ENCODE results near the gene MICALL2.

Gene MICALL2

DNA sequence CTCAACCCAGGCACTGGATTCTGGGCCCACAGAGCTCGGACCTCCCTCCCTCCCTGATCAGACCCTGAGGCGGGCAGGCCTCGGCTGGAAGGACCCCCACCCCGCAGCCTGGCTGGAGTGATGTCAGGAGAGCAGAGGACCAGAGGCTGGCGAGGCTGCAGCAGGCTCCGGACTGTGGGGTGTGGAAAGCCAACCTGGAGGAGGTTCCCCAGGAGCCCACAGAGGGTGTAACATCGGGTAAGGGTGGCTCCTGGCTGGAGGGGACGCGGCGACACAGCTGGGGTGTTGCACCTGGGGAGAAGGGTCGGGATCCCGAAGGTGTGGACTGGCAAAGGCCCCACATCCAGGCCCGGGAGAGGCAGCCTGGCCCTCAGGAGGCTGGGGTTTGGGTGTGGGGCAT, 8.9 kb upstream of the MICALL2 start:
- DNase-seq (ENCODE audit: low read depth, low spot score) = no peak

DNA sequence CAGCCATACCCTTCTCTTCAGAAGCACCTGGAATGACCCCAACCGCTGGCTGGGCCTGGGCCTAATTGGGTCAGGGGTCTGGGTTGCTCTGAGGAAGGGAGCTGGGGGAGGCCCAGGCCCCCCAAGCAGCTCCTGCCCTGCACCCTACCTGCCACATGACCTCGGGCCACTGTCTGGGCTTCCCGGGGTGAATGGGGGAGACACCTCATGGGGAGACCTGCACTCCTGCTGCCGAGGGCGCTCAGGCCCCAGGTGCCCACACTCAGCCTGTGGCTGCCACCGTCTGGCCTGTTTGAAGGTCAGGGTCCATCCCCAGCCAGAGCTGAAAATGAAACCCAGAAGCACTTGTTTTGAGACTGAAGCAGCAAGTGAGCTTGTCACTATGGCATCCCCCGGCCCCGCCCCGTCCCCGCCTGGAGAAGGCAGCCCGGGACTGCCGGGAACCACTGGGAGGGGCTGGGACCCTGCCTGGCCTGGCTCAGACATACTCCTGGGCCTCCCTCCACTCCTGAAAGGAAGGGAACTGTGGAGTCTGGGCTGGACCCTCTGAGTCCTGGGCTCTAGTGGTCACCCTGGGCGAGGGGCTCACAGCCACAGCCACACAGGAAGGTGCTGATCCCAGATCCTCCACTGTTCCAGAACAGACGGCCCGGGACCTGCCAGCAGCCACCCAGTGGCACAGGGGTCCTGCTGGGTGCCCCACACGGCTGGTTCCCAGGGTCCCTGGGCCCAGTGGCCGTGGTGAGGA, 7.4 kb upstream of the MICALL2 start:
- DNase-seq (ENCODE audit: low read depth, low spot score) = no peak

DNA sequence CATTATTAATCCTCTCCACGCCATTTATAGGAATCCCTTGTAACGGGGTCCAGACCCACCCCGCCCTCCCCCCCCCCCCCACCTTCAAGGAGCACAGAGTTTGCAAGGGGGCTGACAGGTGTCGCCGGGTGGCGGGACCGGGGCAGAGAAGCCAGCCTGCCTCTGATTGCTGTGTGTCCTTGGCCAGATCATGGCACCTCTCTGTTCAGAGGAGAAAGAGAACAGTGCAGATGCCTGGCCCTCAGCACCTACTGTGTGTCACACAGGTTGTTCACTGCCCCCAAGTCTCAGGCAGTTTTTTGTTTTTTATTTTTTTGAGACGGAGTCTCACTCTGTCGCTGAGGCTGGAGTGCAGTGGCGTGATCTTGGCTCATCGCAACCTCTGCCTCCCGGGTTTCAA, 5.4 kb upstream of the MICALL2 start:
- DNase-seq (ENCODE audit: low read depth, low spot score) = no peak

DNA sequence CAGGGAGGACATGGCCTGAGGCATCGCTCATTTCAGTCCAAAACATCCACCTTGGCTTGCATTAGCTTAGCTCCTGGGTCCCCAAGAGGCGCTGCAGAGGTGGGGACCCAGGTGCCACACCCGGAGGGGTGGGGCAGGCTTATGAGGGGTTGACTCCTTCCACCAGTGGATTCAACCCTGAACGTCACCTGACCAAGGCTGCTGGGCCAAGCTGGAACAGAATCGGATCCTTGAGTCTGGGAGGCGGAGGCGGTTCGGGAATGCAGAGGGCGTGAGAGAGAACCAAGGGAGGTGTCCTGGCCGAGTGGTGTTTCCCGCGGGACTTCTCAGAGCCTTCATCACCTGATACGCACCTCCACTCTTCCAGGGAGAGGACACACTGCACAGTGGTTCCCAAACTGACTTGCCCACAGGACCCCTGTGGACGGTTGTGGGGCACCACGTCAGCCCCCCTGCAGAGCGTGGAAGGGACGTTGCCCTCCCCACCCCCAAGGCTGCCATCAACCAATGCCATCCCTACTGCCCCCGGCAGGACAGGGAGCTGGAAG, 4.5 kb upstream of the MICALL2 start:
- no peak for DNase-seq (ENCODE audit: low read depth, low spot score)

DNA sequence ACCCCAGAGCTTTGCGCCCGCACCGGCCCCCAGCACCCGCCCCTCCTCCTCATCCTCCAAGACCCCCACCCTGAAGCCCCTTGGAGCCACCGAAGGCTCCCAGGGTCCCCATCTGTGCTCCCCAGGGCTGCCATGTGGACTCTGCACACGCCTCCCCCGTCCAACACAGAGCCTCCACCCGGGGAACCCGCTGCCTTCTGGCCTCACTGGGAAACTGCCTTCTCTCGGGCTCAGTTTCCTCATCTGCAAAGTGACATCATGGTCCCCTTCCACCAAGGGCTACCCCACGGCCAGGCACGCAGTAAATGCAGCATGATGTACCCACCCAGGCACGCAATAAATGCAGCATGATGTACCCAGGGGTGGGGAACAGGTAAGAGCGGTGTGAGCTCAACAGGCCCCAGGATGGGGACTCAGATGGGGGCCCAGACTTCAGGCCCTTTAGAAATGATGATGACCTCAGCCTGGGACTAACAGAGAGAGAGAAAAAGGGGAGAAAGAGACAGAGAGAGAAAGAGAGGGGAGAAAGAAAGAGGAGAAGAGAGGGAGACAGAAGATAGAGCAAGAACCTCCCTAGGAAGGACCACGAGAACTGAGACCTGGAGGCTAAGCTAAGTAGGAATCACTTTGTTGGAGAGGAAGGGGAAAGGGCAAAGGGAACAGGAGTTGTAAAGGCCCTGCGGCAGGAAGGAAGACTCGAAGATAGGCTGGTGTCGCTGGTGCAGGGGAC, 2.5 kb upstream of the MICALL2 start:
- DNase-seq (ENCODE audit: low read depth, low spot score) = no peak

DNA sequence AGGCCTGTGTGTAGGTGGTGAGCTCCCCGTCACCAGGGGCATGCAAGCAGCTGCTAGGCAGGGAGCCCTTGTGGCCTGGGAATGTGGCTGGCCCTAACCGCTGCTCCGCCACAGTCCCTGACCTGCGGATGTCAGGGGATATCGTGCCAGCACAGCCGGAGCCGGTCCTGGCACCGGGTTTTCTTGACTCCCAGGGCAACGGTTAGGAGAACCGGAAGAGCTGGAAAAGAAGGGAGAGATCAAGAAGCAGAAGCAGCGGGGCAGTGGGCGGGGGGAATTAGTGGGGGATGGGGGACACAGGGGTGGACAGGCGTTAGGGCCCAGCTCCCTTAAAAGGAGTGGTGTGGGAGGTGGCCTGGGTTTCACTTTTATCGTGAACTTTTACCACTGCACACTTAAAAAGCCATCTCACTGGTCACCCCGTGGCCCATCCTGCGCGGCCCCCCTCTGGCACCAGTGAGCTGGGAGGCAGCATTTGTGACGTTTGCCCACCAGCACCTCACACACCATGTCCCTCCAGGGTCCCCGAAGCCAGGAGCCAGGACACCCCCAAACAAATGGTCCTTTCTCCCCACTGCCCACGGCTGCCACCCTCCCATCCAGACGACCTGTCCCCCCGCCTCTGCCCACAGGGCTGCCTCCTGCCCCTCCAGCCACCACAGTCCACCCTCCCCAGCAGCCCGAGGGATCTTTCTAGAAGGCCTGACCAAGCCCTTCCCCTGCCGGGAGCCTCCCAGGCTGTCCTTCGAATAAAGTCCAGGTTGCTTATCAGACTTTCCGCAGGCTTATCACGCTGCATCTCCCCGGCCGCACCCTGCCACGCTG, 1.8 kb upstream of the MICALL2 start:
- no peak for DNase-seq (ENCODE audit: low read depth, low spot score)

DNA sequence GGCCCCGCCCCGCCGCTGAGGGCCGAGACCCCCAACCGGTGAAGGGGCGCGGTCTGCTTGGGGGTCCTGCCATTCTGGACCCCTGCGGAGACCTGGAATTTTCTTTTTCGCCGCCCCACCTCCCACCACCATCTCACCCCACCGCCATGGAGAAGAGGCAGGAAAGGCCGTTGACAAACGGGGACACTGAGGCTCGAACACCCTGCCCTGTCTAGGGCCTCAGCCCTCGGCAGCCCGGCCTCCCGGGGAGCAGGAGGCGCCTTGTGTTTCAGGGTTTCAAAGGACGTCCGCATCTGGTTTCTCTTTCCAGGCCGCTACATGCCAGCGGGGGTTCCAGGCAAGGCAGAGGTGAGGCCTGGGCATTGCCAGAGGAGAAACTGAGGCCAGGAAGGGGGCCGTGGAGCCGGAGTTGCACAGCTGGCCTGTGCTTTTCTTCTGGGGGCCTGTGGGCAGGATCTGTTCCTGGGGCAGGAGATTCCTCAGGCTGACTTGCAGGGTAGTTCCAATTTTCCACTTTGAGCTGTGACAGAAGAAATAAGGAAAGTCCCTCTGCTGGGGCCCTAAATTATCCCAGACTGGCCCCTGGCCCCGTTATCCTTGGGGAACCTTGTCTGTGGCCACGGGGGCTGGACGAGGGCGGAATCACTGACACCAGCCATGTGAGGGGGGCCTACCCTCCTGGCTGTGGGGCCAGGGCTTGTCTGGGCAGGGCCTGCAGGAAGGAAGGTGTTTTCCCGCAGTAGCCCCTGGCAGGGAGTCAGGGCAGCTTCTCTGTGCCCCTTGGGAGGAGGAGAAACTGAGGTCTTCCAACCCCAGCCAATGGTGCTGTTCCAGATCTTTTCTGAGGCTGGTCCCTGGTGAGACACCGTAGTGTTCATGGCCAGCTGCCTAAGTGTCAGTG, 900 bp upstream of the MICALL2 start:
- DNase-seq (ENCODE audit: low read depth, low spot score) = no peak

DNA sequence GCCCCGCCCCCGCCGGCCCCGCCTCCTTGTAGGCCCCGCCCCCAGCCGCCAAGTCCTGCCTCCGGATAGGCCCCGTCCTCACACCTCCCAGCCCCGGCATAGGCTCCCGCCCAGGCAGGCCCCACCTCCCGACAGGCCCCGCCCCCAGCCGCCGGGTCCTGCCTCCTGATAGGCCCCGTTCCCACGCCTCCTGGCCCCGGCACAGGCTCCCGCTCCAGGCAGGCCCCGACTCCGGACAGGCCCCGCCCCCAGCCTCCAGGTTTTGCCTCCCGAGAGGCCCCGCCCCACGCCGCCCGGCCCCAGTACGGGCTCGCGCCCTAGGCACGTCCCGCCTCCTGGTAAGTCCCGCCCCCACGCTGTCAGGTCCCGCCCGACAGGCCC, 232 bp upstream of the MICALL2 start:
- DNase-seq (ENCODE audit: low read depth, low spot score) = peak; percentile 94

DNA sequence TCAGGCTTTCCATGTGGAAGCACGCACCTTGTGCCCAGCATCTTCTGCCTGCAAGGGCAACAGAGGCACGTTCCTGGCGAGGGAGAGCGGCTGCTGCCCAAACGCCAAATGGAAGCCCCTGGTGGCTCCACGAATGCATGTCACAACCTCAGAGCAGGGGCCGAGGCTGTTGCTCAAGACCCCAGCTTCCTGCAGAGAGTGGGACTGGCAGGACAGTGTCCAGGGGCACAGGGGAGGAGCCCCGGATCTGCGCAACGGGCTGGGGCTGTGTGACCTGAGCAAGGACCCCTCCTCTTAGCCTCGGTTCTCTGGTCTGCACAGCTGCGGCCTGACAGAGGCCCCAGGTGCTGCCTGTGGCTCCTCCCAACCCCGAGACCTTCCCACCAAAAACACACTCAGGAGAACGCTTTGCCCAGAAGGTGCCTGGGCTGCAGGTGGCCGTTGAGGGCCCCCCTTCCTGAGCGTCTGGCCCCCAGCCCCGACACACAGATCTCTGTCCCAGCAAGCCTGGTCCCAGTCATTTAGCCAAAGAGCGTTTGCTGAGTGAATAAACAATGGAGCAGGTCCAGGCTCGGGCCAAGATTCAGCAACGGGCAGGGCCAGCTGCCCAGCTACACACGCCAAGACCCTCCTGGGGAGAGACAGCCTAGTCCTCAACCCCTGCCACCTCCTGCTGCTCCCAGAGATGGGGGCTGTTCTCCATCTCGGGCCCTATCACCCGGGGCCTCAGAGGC, 1.2 kb downstream of the MICALL2 start:
- DNase-seq (ENCODE audit: low read depth, low spot score) = no peak

DNA sequence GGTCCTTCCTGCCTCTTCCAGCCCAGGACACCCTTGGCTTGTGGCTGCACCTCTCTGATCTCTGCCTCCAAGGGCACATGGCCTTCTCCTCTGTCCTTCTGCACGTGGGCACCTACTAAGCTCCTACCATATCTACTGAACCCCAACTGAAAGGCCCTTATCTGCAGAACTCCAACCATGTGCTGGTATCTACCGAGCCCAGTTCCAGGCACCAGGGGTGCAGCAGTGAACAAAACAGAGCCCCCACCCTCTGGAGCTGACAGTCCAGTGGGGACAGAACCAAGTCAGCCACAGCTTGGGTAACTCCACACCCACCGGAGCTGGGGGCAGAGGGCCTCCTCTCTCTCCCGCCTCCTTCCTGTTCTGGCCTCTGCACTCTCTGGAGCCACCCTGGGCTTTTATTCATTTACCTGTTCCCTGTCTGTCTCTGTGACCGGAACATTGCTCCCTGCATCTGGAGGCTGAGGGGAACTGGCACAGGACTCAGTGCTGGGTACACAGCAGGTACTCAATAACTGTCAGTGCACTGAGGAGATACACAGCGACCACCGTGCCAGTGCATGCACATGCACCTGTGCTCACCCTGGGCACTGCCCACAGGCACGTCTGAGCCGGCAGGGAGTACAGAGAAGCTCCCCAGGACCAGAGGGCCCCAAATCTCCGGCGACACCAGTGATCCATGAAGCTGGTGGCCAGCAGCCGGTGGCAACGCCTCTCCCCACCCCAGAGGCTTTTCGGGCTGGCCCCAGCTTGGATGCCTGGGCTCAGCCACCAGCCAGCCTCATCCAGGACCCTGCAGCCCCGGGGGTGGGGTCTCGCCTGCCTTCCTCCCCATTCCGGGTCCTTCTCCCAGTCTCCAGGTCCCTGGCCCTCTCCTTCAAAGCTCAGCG, 2.0 kb downstream of the MICALL2 start:
- no peak for DNase-seq (ENCODE audit: low read depth, low spot score)

DNA sequence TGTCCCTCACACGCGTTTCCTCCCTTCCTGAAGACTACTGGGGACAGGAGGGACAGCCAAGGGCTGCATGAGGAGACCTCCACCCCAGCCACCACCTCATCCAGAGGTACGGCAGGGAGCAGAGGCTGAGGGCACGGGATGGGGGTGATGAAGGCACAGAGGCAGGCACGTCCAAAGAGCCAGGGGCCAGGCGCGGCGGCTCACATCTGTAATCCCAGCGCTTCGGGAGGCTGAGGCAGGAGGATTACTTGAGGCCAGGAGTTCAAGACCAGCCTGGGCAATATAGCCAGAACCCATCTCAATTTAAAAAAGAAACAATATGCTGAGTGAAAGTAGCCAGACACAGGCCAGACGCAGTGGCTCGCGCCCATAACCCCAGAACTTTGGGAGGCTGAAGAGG, 3.3 kb downstream of the MICALL2 start:
- no peak for DNase-seq (ENCODE audit: low read depth, low spot score)

DNA sequence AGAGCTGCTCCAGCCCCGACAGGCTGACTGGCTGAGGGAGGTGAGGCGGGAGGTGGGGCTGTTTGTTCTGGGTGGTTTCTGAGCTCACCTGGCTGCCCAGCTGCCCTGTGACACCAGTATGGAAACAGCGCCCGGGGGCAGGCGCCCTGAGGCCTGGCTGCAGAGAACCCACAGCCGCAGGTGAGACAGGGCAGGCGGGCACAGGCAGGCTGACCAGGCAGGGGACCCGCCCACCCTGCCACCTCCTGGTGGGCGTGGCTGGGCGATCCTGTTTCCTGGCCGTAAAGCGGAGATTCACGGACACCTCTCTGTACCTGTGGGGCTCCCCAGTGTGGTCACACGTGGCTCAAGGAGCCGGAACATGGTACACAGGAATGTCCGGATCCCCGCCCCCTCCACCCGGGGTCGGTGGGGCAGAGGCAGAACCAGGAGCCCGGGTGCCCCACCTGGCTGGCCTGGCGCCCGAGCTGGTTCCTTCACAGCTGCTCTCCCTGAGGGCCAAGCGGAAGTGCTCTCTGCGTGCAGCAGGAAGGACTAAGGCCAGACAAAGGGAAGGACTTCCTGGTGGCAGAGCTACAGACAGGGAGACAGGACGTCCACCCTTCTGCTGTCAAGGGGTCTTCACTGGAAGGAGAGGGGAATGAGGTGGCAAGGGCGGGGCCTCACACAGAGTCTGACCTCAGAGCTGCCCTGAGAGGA, 3.9 kb downstream of the MICALL2 start:
- no peak for DNase-seq (ENCODE audit: low read depth, low spot score)

DNA sequence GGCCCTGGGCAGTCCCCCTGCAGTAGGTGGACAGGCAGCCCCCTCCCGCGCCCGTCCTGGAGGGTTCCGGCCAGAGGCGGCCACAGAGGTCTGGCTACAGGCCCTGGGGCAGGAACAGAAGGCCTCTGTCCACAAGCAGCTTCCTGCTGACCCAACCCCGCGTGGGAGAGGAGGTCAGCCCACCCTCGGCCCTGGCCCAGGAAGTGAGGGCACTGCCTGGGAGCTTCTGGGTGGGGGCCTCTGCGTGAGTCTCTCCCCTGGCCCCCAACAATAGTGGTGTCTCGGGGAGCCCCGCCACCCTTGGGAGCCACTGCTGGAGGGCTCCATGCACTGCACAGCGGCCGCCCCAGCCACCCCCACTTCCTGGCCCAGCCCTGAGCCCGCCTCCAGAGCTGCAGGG, 4.7 kb downstream of the MICALL2 start:
- no peak for DNase-seq (ENCODE audit: low read depth, low spot score)

DNA sequence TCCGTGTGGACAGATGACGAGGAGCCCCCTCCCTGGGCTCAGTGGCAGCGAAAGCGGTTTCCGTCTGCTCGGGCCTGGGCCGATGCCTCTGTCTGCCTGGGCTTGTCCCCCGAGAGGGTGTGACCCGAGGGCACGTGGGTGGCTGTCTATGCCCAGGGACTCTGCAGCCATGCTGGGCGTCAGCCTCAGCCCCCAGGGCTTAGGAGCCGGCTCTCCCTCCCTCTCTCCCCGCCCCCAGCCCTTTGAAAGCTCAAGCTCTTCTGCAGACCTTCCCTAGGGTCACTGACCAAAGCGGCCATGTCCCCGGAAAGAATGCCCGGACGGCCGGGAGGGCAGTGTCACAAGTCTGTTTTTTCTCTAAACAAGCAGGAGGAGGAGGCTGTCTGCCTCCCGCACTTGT, 7.1 kb downstream of the MICALL2 start:
- no peak for DNase-seq (ENCODE audit: low read depth, low spot score)

DNA sequence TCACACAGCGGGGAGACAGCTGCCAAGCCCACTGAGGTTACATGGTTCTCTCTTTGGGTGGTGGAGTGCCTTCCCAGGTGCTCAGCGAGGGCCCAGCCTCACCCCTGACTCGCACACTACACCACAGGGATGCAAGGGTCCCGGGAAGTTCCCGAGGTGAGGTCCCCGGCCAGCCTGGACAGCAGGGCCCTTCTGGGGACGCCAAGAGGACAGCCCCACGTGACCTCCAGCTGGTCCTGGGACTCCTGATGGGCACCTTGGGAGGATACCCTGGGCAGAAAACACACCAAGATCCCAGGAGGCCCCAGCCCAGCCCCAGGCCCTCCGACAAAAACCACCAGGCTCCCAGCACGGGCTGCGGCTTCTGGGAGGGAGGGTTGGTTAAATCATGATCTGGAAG, 8.3 kb downstream of the MICALL2 start:
- DNase-seq (ENCODE audit: low read depth, low spot score) = no peak

DNA sequence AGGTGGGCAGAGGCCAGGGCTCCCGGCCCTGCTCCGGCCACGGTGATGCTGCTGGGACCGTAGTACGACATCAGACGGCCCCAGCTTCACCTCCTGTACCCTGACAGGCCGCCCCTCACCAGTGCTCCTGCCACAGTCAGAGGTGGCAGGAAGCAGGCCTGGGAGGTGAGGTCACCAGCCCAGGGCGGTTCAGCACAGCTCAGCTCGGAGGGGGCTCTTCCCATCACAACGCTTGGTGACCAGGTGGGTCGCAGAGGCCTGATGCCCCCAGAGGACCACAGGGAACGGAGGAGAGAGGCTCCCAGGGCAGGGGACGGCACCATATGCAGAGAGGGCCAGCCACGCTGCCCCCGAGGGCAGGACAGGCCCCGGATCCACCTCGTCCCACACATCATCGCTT, 8.8 kb downstream of the MICALL2 start:
- DNase-seq (ENCODE audit: low read depth, low spot score) = no peak

DNA sequence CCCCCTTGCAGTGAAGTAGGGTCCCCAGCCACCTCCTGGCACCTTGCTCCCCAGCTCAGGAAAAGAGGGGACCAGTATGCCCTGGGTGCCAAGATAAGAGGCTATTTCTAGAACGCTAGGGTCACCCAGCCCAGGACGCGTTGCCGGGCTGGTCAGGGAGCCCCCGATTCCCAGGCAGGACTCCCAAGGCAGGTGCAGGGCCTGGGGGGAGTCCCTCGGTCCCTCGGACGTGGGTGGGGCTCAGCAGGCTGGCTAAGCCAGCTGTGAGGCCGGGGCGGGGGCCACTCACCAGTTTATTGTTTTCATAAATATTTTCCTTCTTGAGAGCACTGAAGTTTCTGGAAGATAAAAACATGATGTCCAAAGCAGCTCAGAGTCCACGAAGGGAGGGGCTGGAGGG, 9.3 kb downstream of the MICALL2 start:
- no peak for DNase-seq (ENCODE audit: low read depth, low spot score)

DNA sequence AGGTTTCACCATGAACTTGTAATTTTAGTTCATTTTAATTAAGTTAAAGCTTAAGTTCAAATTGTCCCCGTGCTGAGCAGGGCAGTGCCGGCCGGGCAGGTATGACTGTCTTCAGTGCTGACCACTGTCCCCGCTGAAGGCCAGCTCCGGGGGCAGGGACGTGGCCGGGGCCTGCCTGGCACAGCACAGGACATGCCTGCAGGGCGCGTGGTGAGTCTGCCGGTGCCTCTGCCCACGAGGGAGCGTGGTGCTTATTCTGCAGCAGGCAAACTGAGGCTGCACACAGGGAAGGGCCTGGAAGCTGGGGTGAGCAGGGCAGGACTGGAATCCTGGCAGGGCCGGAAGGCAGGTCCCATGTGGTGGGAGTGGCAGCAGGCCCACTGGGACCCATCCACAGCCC, 9.8 kb downstream of the MICALL2 start:
- no peak for DNase-seq (ENCODE audit: low read depth, low spot score)

DNA sequence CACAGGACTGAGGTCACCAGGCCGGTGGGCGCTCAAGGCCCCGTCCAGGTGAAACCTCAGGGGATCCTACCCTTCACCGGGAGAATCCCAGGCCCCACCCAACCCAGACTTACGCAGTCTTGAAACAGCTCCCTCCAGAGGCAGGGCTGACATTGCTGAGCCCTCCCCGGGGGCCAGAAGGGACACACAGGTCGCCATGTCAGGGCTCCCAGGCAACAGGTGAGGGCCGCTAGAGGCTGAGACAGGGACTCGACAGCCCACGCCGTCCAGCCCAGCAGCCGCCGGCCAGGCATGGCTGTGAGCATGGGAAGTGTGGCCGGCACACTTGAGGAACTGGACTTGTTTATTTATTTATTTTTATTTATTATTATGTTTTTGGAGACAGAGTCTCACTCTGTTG, 10.3 kb downstream of the MICALL2 start:
- DNase-seq (ENCODE audit: low read depth, low spot score) = no peak
